GM12891 (cell line): ENCODE results near the gene TECTA.

Source experiments
- POLR2A ChIP-seq: IDR thresholded peaks from 2 replicates; pipeline ENCODE4 v1.6.1; 2011; ENCODE audit warnings: low read depth, low read length, control low read depth
- POLR2AphosphoS5 ChIP-seq: IDR thresholded peaks from 2 replicates; pipeline ENCODE4 v1.6.1; 2011; ENCODE audit warnings: low read depth, low read length, control low read depth
- POU2F2 ChIP-seq: IDR thresholded peaks from 2 replicates; pipeline ENCODE4 v1.6.1; 2011; ENCODE audit warnings: low read depth, mild to moderate bottlenecking, control low read depth, low read length, moderate library complexity
- SPI1 ChIP-seq: IDR thresholded peaks from 2 replicates; pipeline ENCODE4 v1.6.1; 2011; ENCODE audit warnings: low read depth, low read length, control low read depth
- TAF1 ChIP-seq: IDR thresholded peaks from 2 replicates; pipeline ENCODE4 v1.6.1; 2011; ENCODE audit warnings: low read depth, low read length, control low read depth

DNA sequence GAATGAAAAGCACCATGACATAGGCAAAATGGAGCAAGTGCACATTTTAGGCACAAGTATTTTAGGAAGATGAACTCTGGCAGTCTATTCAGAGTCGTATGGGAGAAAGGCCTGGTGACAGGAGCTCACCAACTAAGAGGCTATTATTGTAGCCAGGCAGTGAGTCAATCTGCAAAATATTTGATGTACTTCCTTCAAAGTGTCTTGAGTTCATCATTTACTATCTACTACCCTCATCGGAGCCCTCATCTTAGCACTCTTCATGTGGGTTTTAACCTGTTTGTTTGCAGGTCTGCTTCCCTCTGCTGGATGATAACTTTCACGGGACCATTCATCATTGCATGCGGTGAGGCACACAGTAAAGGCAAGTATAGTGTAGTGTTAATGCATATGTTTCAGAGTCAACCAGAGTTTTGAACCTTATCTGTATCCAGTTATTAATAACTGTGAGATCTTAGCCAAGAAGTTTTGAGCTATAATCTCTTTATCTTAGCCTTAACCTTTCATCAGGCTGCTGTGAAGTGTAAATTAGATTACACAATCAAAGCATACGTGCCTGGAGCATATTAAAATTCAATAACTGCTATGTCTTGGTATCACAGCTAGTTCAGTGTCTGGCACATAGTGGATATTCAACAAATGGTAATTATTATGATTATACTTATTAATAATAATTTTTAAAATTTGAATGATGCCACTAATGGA is 120.6 kb downstream of the TECTA start:
- no peak for TF ChIP-seq POLR2AphosphoS5
- no peak for TF ChIP-seq POLR2A
- no peak for TF ChIP-seq TAF1
- TF ChIP-seq SPI1: no peak
- no peak for TF ChIP-seq POU2F2
